Measurements from ENCODE around the gene LSAMP. TPM values are rescaled to one million over a fixed set of nuclear protein-coding genes. Genes with fewer than 3 reads are reported as not detected.
A peak's percentile ranks its signal among the peaks of the same experiment; 100 is the strongest.
"Not testable (repeated sequence)": the region's sequence is repeated elsewhere in the genome, so short reads cannot be mapped to it uniquely, and the experiment has no call there.

Gene LSAMP
- total RNA-seq, 2 donors from 2014 or later, result 0.89 to 5.1 TPM

DNA sequence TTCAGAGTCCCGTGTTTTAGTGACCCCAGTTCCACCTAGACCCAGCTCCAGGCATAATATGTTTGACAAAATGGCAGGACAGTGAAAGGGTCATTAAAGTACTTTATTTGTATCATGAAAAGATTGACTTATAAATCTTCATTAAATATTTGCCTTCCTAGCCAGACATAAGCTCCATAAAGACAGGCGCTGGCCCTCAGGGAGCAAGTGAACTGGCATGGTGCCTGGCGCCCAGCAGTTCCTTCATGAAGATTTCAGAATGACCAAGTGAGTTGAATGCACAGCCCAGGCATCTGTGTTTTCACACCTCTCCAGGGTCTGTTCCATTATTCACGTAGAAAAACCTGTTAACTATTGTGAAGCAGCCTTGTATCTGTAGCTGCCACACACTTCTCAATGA lies 655.8 kb downstream of the LSAMP start:
- no peak for DNase-seq
- intact Hi-C loops (cut with DNase I, micrococcal nuclease), result no loop called here
- ATAC-seq, result no peak

DNA sequence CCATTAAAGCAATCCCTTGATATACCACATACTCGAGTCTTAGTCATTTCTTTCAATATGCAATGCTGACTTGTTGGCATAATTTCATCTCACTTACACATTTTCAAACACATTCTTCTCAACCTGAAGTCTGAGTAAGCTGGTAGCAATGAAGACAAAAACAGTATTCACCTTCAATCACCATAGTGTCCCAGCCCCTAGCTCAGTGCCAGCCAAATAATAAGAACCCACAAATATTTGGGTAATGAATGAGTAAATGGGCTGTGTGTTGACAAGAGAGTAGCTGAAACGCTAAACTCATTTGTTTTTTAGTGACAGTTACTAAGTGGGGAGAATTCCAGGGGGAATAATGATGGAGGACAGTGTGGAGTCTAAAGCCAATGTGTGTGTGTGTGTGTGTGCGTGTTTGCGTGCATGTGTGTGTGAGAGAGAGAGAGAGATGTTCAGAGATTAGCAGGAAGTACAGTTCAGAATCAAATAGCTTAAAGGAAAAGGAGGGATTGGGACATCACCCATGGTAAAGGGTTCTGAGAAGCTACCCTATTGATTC lies 656.3 kb downstream of the LSAMP start:
- intact Hi-C loops (cut with DNase I, micrococcal nuclease), result no loop called here

DNA sequence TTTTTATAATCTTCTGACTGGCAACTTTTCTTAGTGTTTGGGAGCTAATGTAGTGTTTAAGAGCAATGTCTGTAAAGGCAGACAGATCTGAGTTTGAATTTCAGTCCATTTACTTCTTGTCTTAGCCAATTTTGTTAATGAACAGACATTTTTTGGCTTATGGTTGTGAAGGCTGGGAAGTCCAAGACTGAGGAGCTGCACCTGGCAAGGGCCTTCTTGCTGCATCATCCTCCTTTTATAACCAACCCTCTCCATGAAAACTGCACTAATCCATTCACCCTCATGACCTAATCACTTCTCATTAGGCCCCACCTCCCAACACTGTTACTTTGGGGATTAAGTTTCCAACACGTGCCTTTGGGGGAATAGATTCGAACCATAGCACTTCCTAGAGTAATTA lies 657.5 kb downstream of the LSAMP start:
- intact Hi-C loops (cut with DNase I, micrococcal nuclease), result no loop called here
- DNase-seq (no peak), ATAC-seq (no peak)

More for the DNA sequence above, 656.3 kb downstream of the LSAMP start:
- no peak for DNase-seq
- no peak for ATAC-seq

DNA sequence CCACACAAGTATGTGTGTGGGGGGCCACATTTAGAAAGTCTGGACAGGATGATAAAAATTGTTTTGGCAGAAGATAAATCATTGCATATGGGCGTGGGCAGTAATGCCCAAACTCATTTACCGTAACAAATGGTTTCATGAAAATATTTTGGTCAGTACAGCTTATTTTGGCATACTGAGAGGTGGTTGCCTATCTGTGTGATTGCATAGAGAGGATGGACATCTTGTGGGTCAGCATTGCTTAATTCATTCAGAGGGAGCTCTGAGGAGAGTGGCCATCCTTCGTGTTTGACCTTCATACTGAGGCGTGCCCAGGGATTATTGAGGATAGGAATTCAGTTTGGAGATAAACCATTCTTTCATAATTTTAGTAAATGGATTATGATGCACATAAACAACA lies 659.5 kb downstream of the LSAMP start:
- no peak for ATAC-seq
- intact Hi-C loops (cut with DNase I, micrococcal nuclease), result no loop called here
- no peak for DNase-seq

DNA sequence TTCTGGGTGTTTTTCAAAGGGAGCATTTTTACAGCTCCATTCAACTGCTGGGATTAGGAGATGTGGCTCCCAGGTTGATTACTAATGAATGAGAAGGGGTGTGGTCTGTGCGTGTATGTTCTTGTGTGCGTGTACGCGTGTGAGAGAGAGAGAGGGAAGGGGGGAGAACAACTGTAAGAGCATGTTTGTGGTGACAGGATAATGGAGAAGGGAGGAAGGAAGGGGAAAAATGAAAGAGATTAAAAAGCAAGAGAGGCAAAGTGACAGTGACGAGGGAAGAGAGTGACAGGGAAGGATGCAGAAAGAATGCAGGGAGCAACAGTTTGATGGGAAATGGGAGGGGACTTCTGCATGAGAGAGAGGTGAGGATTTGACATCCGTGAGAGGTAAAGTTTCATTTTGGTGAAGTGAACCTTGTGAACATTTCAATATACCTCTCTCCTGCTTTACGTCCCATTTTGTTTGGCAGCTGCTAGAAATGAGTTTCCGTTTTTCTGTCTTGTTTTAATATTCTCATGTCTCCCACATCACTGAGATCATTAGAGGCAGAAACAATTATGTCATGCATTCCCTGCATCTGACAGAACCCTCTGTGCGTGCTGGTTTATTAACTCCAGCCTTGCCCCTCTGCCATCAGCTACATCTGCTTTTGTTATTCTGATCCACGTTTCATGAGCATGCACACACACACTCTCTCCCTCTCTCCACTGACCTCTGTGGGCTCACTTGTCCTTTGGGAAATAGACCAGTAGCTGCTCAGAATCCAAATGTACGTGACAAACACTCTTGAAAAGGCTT lies 660.3 kb downstream of the LSAMP start:
- intact Hi-C loops (cut with DNase I, micrococcal nuclease), result no loop called here
- DNase-seq (no peak), ATAC-seq (no peak)

DNA sequence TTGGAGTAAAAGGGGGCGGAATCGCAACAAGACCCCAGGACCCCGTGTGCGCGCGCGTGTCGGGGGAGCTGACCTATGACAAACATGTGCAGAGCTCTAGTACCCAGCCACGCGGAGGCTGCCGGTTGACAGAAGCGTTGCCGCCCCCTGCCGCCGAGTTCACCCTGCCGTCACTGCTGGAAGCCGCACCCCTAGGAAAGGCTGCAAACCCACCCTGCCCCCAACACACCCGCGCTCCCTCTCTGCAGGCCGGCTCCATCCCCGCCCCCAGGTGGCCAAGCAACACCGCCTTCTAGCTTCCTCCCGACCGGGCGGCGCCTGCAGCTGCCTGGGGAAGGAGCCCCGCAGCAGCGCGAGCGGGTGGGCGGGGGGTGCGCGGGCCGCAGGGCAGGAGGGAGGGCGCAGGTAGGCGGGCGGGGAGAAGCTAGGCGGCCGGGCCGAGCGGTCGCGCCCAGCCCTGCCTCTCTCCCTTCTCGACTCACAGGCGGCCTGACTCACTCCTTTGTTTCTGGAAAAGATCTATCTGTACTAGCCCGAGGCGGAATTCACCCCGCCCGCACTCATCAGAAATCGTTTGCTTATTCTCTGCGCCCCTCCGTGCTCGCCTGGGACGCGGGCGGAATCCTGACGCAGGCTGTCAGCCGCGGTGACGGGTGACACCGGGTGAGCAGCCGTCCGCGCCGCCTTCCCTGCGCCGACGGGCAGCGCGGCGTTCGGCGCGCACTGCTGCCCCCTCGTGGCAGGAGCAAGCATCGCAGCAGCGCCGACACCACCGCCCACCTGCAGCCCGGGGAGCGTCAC lies 661.1 kb downstream of the LSAMP start:
- ATAC-seq (peak; percentile 91), DNase-seq (peak; percentile 92 to 94)
- intact Hi-C loops (cut with DNase I, micrococcal nuclease), result no loop called here

DNA sequence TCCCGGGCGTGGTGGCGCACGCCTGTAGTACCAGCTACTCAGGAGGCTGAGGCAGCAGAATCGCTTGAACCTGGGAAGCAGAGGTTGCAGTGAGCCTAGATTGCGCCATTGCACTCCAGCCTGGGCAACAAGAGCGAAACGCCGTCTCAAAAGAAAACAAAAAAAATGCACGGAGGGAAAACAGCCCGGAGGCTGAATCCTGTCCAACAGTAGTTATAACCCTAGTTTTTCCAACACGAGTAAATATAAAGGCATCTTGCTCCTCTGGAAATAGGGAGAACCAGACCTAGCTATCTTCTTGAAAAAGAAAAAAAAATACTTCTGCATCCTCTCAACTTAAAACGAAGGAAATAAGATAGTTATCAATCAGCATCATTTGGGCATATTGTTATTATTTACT lies 661.9 kb downstream of the LSAMP start:
- ATAC-seq; DNase-seq; intact Hi-C loops (cut with DNase I, micrococcal nuclease): not testable (repeated sequence)

DNA sequence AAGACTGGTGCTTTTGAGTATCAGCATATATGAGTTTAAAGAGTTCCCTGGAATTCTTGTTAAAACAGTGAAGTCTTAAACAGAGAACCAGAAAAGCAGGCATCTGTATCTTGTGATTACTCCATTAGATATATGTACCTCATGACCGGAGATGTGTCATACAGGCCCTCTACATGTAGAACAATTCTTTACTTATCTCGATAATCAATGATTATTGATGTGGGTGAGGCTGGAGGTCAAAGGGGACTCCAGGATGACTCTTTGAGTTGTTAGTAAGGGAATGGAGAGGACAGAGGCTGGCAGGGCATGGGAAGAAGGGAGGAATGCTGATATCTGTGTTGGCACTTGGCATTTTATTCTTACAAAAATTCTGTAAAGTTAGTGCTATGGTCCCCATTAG lies 666.3 kb downstream of the LSAMP start:
- DNase-seq, result no peak
- intact Hi-C loops (cut with DNase I, micrococcal nuclease), result no loop called here
- ATAC-seq, result no peak

DNA sequence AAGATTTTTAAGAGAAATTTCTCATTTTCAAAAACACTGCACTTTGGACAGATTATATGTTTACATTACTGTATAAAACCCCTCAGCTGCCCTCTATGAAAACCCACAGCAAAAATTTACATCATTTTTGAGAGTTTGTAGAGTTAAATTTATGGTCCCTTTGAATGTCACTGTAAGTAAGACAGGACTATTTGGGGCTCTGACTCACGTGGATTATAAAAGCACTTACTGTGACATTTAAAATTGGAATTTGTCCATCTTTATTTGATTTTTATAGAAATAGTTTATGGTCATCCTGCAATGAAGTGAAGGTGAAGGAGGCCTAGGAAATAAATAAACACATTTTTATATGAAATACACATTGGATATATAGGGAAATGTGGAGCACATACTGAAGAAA lies 672.3 kb downstream of the LSAMP start:
- ATAC-seq, result no peak
- no peak for DNase-seq
- intact Hi-C loops (cut with DNase I, micrococcal nuclease), result no loop called here

DNA sequence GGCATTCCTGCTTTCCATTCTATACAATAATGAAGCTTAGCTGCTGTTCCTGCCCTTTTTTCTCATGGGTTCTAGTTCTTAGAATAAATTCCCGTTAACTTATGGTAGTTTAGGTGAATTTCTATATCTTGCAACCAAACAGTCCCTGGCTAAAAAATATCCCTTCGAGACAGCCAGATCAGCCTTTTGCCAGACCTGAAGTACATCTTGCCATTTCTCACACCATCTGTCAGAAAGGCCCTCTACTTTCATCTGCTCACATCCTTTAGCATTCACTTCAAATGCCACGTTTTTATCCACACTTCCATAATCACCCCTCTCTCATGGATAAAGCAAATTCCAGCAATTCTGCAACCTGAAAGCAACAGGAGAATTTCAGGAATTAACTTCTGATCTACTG lies 676.6 kb downstream of the LSAMP start:
- intact Hi-C loops (cut with DNase I, micrococcal nuclease), result no loop called here
- ATAC-seq, result no peak
- DNase-seq, result no peak

DNA sequence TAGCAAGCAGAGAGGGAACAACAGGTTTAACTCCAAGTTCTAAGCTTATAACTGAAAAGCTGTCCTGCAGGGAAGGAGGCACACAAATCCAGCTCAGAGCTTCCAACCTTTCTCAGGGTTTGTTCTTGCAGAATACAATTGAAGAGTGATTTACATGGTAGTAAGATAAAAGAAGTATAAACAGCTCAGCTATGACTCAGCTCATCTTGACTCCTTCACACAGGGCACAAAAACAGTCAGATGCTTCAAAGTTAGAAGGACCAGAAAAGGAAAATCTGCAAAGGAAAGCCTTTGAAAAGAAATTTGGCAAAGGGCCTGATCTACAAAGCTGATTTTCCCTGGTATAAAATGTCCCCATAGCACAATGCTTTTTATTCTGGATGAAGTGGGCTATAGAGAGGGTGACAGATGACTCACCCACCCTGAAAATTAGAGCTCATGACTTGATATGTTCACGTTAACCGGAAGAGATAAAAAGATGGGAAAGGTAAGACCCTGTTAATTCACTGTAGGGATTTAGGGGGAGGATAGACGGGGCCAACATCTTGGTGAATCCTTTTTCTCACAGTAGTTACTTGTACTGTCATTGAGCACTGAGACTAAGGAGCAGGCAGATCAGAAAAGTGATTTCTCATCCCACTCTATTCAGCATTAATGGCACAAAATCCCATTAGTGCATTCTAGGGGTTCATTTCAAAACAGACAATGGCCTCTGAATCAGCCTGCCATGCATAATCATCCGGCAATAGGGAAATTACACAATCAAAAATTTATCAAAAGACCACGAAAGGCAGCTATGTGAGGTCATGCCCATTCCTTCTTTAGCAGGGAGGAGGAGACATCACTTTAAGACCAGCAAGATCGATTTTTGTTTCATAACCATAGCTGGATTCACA lies 678.5 kb downstream of the LSAMP start:
- no peak for ATAC-seq
- intact Hi-C loops (cut with DNase I, micrococcal nuclease), result no loop called here
- no peak for DNase-seq

DNA sequence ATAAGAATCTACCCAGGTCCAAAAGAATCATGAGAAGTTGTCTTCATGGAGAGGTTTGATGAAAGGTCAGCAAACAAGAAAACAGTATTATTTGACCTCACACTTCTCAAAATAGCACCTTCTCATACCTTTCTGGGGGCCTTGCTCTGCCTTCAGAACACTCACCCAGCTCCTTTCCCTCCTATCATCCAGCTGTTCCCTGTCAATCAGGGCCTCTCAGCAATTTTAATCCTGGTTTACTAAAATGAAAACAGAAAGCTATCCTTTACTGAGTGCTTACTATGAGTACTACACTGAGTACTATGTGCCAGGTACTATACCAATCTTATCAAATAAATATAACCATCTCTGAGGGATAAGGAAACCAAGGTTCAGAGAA lies 683.4 kb downstream of the LSAMP start:
- intact Hi-C loops (cut with DNase I, micrococcal nuclease), result no loop called here
- no peak for DNase-seq
- no peak for ATAC-seq

DNA sequence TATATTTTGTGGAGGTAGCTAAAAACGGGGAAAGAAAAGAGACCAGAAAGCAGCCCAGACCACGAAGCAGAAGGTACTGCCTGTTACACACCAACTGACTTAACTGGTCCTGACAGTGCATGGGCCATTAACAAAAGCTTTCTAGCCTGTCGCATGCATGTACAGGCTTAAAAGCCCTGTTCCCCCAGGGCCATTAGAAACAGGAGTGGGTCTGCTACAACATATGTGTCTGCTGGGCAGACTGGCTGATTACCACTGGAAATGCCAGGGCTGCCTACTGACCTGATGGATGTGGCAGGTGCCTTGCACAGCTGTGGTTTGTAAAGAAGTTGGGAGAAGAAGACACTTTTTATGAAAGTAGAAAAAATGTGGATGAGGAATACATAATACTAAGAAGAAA lies 684.6 kb downstream of the LSAMP start:
- intact Hi-C loops (cut with DNase I, micrococcal nuclease), result no loop called here
- ATAC-seq (no peak), DNase-seq (no peak)

DNA sequence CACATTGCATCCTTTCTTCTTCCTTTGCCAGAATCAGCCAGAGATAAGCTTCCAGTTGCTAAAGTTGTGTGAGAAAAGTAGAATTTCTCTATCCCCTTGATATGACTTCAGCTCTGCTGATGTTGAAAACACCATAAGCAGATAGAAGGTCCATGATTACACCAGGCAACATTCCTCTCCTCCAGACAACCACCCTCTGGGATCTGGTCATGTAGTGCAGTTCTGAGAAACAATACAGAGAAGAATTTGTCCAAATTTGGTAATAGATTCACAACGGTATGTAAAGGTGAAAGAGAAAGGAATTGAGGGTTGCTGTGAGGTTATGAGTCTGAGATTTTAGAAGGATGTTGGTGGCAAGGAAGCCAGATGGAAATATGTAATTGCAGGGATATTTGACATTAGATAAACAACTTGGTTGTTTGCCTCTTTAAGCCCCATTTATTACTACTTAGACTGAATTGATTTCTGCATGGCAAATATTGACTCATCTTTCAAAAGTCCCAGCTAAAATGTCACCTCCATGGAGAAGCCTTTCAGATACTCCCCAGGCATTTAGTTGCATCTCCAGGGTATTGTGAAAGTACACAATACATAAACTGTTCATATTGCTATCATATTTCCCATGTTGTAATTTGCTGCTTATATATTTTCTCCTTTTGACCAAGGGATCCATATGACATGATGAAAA lies 687.1 kb downstream of the LSAMP start:
- intact Hi-C loops (cut with DNase I, micrococcal nuclease), result no loop called here
- ATAC-seq (no peak), DNase-seq (no peak)

DNA sequence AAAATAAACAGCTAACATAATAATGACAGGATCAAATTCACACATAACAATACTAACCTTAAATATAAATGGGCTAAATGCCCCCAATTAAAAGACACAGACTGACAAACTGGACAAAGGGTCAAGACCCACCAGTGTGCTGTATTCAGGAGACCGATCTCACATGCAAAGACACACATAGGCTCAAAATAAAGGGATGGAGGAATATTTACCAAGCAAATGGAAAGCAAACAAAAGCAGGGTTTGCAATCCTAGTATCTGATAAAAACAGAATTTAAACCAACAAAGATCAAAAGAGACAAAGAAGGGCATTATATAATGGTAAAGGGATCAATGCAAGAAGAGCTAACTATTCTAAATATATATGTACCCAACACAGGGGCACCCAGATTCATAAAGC lies 692.3 kb downstream of the LSAMP start:
- DNase-seq; ATAC-seq; intact Hi-C loops (cut with DNase I, micrococcal nuclease): not testable (repeated sequence)
